ENCODE measurements around the gene BRPF1. TPM values are rescaled to one million over a fixed set of nuclear protein-coding genes. Genes with fewer than 3 reads are reported as not detected.

The BRPF1 gene
- total RNA-seq: 10 to 100 TPM; 23.7 to 25.6 TPM
- polyA plus RNA-seq (2013, experiment 1 of 2): 21.4 TPM
- 24.7 TPM for polyA plus RNA-seq (2013, experiment 2 of 2)
- 40.1 to 122 (median 79.4) reads per million in 172 experiments for total RNA-seq

DNA sequence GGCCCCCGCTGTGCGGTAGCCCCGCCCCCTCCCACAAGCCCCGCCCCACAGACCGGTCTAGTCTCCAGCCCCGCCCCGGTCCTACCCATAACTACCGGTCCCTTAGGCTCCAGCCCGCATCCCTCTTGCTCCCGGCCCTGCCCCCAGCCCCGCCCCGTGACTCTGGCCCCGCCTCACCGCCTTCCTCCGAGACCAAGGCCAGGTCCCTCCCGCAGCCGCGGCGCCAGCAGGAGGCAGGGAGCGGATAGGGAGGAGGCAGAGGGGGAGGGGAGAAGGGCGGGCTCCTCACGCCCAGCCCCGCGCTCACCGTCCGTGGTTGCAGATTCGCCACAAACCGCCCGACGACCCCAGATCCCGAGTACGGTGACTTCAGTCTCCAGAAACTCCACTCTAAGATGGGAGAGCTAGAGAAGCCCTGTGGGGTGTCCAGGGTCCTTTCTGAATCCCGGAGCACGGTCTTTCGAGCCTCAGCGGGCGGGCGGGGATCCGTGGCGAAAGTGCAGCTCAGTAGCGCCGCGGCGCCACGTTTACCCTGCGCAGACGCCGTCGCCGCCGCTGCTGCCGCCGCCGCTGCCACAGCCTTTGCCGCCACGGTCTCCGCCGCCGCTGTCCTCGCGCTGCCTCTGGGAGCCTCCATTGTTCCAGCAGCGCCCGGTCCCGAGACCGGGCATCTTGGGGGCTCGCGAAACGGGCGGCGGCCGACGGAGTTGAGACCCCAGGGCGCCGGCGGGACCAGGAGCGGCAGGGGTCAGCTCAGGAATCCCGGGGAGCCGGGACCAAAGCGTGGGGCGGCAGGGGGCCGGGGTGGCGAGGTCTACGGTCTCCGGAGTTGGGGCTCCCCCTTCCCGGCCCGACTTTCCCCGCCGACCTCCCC is at the start of gene BRPF1:
TSS of gene BRPF1 (plus strand) at position 530 of the 874 bp plus-strand sequence. CDS start 2,406 bp downstream, outside the sequence.
- Mint-ChIP-seq H3K9me3 (no peaks in the 10 kb centered on the region), H3K36me3 (ENCODE audit: low read depth) (peaks cover 51% of the 10 kb centered on the region), H3K4me1 (ENCODE audit: low read depth) (peaks cover 79% of the 10 kb centered on the region), H3K27ac (peak within 1 kb of the TSS; percentile 91), H3K27me3 (no peaks in the 10 kb centered on the region), H3K4me3 (peak within 1 kb of the TSS; percentile 88)
- DNase-seq (peak; percentile 98 to 100 (median 100)), ATAC-seq (ENCODE audit: poor library complexity) (peak; percentile 91)
- no peaks in the 10 kb centered on the region for H3K27me3 ChIP-seq (ENCODE audit: control insufficient read depth in 1 of 2, insufficient read depth in 2 of 2, low read length in 2 of 2)
- peak within 1 kb of the TSS; percentile 86 for H3K4me3 ChIP-seq (ENCODE audit: low read length)
- H3K36me3 ChIP-seq (ENCODE audit: insufficient read depth, low read length): peaks cover 21% of the 10 kb centered on the region
- ChIA-PET POLR2A (interaction anchor here (1.0 to 4.1 kb wide), 14 partner anchors 9 to 335 kb away, joined by 3 to 33 read pairs (median 6); partner anchors contain the start of genes ARPC4, CRELD1, JAGN1 and MTMR14), CTCF (interaction anchor here (1.1 to 1.2 kb wide), 2 partner anchors 15 to 18 kb away, joined by 3 to 5 read pairs; partner anchors contain the start of gene OGG1)
- H3K9me3 ChIP-seq (ENCODE audit: control insufficient read depth in 1 of 2, insufficient read depth in 1 of 2, low read length in 2 of 2): no peaks in the 10 kb centered on the region
- TF ChIP-seq CTCF (IDR thresholded peaks at IDR 0.05): no peak
- peaks cover 45% of the 10 kb centered on the region for H3K4me1 ChIP-seq (ENCODE audit: insufficient read depth, low read length)
- peak within 1 kb of the TSS; percentile 84 to 96 for H3K27ac ChIP-seq (ENCODE audit: low read depth in 1 of 2, low read length in 2 of 2)
- intact Hi-C loops (cut with DNase I, micrococcal nuclease): loop anchor here (1.0 to 10.0 kb wide), 7 partner anchors 18 to 769 kb away; partner anchors contain the start of genes TADA3 (in 2 of the 2), ARPC4 (in 1 of the 2), MTMR14 (in 1 of the 2) and OGG1 (in 1 of the 2)

DNA sequence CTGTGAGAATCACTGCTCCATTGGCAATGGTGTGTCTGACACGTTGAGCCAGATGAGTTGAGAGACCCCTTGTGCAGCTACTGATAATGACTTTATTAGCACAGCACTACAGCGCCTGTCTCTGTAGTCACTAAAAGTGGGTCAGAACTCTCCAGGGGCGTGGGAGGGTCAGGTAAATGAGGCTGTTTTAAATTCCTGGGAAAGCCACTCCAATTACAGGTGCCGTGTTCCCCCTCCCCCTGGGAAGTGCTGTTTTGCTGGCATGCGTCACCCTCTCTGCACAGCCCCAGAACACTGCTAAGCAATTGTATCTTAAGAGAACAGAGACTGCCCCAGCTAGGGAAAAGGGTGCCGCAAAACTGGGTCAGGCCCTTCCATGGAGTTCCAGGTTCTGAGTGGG is 49.4 kb upstream of the BRPF1 start:
- no peaks in the 10 kb centered on the region for H3K4me1 ChIP-seq (ENCODE audit: insufficient read depth, low read length)

More for the DNA sequence above, 49.4 kb upstream of the BRPF1 start:
- Mint-ChIP-seq H3K4me3 (no peak overlapping the region), H3K27ac (no peak overlapping the region), H3K27me3 (no peaks in the 10 kb centered on the region), H3K36me3 (ENCODE audit: low read depth) (peaks cover 99% of the 10 kb centered on the region), H3K4me1 (ENCODE audit: low read depth) (no peaks in the 10 kb centered on the region), H3K9me3 (no peaks in the 10 kb centered on the region)
- Histone ChIP-seq H3K27ac (ENCODE audit: low read depth in 1 of 2, low read length in 2 of 2) (no peak overlapping the region), H3K36me3 (ENCODE audit: insufficient read depth, low read length) (peaks cover 97% of the 10 kb centered on the region), H3K9me3 (ENCODE audit: control insufficient read depth in 1 of 2, insufficient read depth in 1 of 2, low read length in 2 of 2) (no peaks in the 10 kb centered on the region), H3K4me3 (ENCODE audit: low read length) (no peak overlapping the region), H3K27me3 (ENCODE audit: control insufficient read depth in 1 of 2, insufficient read depth in 2 of 2, low read length in 2 of 2) (no peaks in the 10 kb centered on the region)
- intact Hi-C loops (cut with DNase I, micrococcal nuclease): no loop called here
- ChIA-PET CTCF (no interaction called here), POLR2A (interaction anchor here (1.6 kb wide), 1 partner anchor 32 kb away, joined by 3 read pairs; the partner anchor contains the start of gene MTMR14)
- ATAC-seq (ENCODE audit: poor library complexity) (no peak), DNase-seq (no peak)
- TF ChIP-seq CTCF (IDR thresholded peaks at IDR 0.05): no peak
